HG02870 (cell line): ENCODE data around the gene SRGAP1.
"Not testable (repeated sequence)": the region's sequence is repeated elsewhere in the genome, so short reads cannot be mapped to it uniquely, and the experiment has no call there.

Experiments
- ATAC-seq: cut with Tn5 transposase; IDR thresholded peaks from one replicate; pipeline ENCODE4 v1.9.1; 2021; ENCODE audit warnings: mild to moderate bottlenecking, moderate library complexity; ENCODE audit not compliant: unreplicated experiment

SRGAP1 gene

GRCh38 chr12:63997198-63997597 lies 152.7 kb downstream of the SRGAP1 start:
- ATAC-seq = no peak

GRCh38 chr12:63998584-63998983 lies 154.1 kb downstream of the SRGAP1 start:
- ATAC-seq = no peak

- ATAC-seq = no peak
Measured at GRCh38 chr12:63999853-64000252, 155.4 kb downstream of the SRGAP1 start.

- ATAC-seq = no peak
Measured at GRCh38 chr12:64001439-64001838, 156.9 kb downstream of the SRGAP1 start.

- no peak for ATAC-seq
Measured at GRCh38 chr12:64004641-64005040, 160.1 kb downstream of the SRGAP1 start.

- no peak for ATAC-seq
Measured at GRCh38 chr12:64006211-64006825, 161.8 kb downstream of the SRGAP1 start.

GRCh38 chr12:64007853-64008252 lies 163.4 kb downstream of the SRGAP1 start:
- ATAC-seq = no peak

GRCh38 chr12:64008596-64008995 lies 164.1 kb downstream of the SRGAP1 start:
- ATAC-seq = no peak

- no peak for ATAC-seq
Measured at GRCh38 chr12:64009321-64010068, 165.0 kb downstream of the SRGAP1 start.

- no peak for ATAC-seq
Measured at GRCh38 chr12:64010069-64010686, 165.7 kb downstream of the SRGAP1 start.

- no peak for ATAC-seq
Measured at GRCh38 chr12:64016521-64016920, 172.0 kb downstream of the SRGAP1 start.

GRCh38 chr12:64018116-64018515 lies 173.6 kb downstream of the SRGAP1 start:
- not testable (repeated sequence) for ATAC-seq

GRCh38 chr12:64018524-64018923 lies 174.0 kb downstream of the SRGAP1 start:
- no peak for ATAC-seq

- ATAC-seq = no peak
Measured at GRCh38 chr12:64019101-64019500, 174.6 kb downstream of the SRGAP1 start.

GRCh38 chr12:64019654-64020053 lies 175.2 kb downstream of the SRGAP1 start:
- no peak for ATAC-seq

- ATAC-seq = no peak
Measured at GRCh38 chr12:64025174-64025958, 180.9 kb downstream of the SRGAP1 start.

- ATAC-seq = no peak
Measured at GRCh38 chr12:64027311-64027710, 182.8 kb downstream of the SRGAP1 start.

GRCh38 chr12:64028541-64028940 lies 184.0 kb downstream of the SRGAP1 start:
- no peak for ATAC-seq

- ATAC-seq = no peak
Measured at GRCh38 chr12:64029013-64029857, 184.7 kb downstream of the SRGAP1 start.

GRCh38 chr12:64030155-64030554 lies 185.7 kb downstream of the SRGAP1 start:
- no peak for ATAC-seq
